ENCODE measurements around the gene CTBP2. TPM values are rescaled to one million over a fixed set of nuclear protein-coding genes. Genes with fewer than 3 reads are reported as not detected.

The CTBP2 gene
- total and polyA plus RNA-seq, 2 donors from 2014 or later, result 33.1 to 111 TPM

DNA sequence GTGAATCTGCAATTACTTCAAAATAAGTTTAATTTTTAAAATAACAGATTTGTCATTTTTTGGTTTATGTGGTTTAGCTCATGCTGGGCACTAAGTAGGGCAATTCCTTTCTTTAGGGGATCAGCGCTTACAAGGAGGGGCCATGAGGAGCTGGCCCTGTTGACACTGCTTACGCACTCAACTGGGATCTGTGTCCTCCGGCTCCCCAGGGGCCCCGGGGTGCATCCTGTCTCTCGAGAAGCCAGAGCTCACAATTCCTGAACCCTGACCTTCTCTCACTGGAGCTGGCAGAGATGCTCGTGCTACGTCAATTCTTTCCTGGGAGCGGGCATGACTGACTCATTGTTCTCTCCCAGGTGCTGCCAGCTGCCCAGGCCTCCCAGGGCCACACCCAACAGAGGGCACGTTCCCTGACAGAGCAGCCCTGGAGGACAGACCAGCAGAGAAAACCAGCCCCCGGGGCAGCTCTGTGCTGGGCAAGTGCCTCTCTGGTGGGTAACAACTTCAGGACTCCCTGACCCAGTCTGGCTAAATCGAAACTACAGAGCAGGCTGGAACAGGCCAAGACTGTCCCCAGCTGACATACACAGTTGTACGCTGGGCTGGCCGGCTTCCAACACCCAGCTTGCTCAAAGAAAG is 36.8 kb downstream of the CTBP2 start:
- FAIRE-seq (no peak), DNase-seq (peak in 2 of 5 donors; percentile 81 to 96)
- Histone ChIP-seq H3K9me3 (ENCODE audit: control insufficient read depth in 2 of 3, insufficient read depth in 1 of 3, low read length in 3 of 3) (no peaks in the 10 kb centered on the region), H3K9ac (ENCODE audit: low read length in 3 of 3) (peak overlapping the region in 2 of 3 donors; percentile 8 to 81), H3K4me1 (ENCODE audit: control insufficient read depth in 2 of 3, insufficient read depth in 2 of 3, low read depth in 1 of 3, low read length in 3 of 3) (peaks cover 0 to 51% (median 48%) of the 10 kb centered on the region in 3 donors), H3K4me3 (ENCODE audit: low read length in 3 of 3) (no peak overlapping the region), H3K36me3 (ENCODE audit: control insufficient read depth in 2 of 3, insufficient read depth in 3 of 3, low read length in 3 of 3) (peaks cover 0 to 4% (median 0%) of the 10 kb centered on the region in 3 donors), H3K27ac (ENCODE audit: low read depth in 2 of 2, low read length in 2 of 2) (peak overlapping the region; percentile 92 to 98), H3K27me3 (ENCODE audit: control insufficient read depth, insufficient read depth, low read length) (no peaks in the 10 kb centered on the region)
- TF ChIP-seq, protein P1, sequence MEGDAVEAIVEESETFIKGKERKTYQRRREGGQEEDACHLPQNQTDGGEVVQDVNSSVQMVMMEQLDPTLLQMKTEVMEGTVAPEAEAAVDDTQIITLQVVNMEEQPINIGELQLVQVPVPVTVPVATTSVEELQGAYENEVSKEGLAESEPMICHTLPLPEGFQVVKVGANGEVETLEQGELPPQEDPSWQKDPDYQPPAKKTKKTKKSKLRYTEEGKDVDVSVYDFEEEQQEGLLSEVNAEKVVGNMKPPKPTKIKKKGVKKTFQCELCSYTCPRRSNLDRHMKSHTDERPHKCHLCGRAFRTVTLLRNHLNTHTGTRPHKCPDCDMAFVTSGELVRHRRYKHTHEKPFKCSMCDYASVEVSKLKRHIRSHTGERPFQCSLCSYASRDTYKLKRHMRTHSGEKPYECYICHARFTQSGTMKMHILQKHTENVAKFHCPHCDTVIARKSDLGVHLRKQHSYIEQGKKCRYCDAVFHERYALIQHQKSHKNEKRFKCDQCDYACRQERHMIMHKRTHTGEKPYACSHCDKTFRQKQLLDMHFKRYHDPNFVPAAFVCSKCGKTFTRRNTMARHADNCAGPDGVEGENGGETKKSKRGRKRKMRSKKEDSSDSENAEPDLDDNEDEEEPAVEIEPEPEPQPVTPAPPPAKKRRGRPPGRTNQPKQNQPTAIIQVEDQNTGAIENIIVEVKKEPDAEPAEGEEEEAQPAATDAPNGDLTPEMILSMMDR (IDR thresholded peaks at IDR 0.05; ENCODE audit: borderline replicate concordance, extremely low read depth, insufficient read depth), result no peak
- intact Hi-C loops (cut with DNase I), result no loop called here

DNA sequence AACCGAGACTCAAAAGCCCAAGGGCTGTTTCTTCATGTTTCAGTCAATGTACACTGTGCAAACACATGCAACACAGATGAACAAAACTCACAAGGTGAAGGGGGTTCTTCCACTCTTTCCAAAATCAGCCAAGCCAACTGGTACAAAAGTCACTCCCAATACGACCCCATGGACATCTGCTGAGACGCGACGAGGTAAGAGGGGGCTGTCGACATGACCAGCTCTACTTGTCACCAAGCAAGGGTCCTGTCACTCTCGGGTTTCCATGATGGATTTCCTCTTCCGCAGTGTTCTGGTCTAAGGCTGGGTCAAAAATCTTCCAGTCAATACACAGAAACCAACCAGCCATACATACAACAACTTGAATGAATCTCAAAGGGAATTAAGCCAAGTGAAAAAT is 37.8 kb downstream of the CTBP2 start:
- Histone ChIP-seq H3K4me3 (ENCODE audit: low read length in 3 of 3) (no peak overlapping the region), H3K9ac (ENCODE audit: low read length in 3 of 3) (no peak overlapping the region), H3K27me3 (ENCODE audit: control insufficient read depth, insufficient read depth, low read length) (no peaks in the 10 kb centered on the region), H3K36me3 (ENCODE audit: control insufficient read depth in 2 of 3, insufficient read depth in 3 of 3, low read length in 3 of 3) (peaks cover 0 to 4% (median 0%) of the 10 kb centered on the region in 3 donors), H3K27ac (ENCODE audit: low read depth in 2 of 2, low read length in 2 of 2) (peak overlapping the region in 1 of 2 donors; percentile 98), H3K4me1 (ENCODE audit: control insufficient read depth in 2 of 3, insufficient read depth in 2 of 3, low read depth in 1 of 3, low read length in 3 of 3) (peaks cover 1 to 49% (median 47%) of the 10 kb centered on the region in 3 donors), H3K9me3 (ENCODE audit: control insufficient read depth in 2 of 3, insufficient read depth in 1 of 3, low read length in 3 of 3) (no peaks in the 10 kb centered on the region)
- no peak for FAIRE-seq
- intact Hi-C loops (cut with DNase I), result no loop called here
- TF ChIP-seq, protein P1 (IDR thresholded peaks at IDR 0.05; ENCODE audit: borderline replicate concordance, extremely low read depth, insufficient read depth), result no peak
- DNase-seq, result no peak

DNA sequence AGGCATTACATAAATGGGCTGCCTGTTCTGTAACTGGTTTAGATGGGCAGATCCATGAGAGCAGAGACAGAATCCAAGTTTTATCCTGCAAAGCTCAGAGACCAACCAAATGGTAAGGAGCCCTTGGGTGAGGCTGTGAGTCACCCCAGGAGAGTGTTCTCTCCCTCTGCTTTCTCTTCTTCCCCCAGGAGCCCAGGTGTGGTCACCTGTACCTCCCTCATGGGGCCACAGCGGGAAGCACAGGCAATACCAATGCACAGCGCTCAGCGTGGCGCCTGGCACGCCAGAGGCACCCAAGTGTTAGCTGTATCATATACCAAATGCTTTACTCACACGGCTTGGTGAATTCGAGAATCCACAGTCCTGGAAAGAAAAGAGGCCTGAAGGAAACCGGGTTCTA is 39.4 kb downstream of the CTBP2 start:
- Histone ChIP-seq H3K27me3 (ENCODE audit: control insufficient read depth, insufficient read depth, low read length) (no peaks in the 10 kb centered on the region), H3K36me3 (ENCODE audit: control insufficient read depth in 2 of 3, insufficient read depth in 3 of 3, low read length in 3 of 3) (peaks cover 0 to 4% (median 0%) of the 10 kb centered on the region in 3 donors), H3K4me3 (ENCODE audit: low read length in 3 of 3) (no peak overlapping the region), H3K9ac (ENCODE audit: low read length in 3 of 3) (peak overlapping the region in 1 of 3 donors; percentile 14), H3K4me1 (ENCODE audit: control insufficient read depth in 2 of 3, insufficient read depth in 2 of 3, low read depth in 1 of 3, low read length in 3 of 3) (peaks cover 4 to 58% (median 57%) of the 10 kb centered on the region in 3 donors), H3K9me3 (ENCODE audit: control insufficient read depth in 2 of 3, insufficient read depth in 1 of 3, low read length in 3 of 3) (no peaks in the 10 kb centered on the region), H3K27ac (ENCODE audit: low read depth in 2 of 2, low read length in 2 of 2) (peak overlapping the region; percentile 51 to 65)
- no peak for DNase-seq
- TF ChIP-seq, protein P1 (IDR thresholded peaks at IDR 0.05; ENCODE audit: borderline replicate concordance, extremely low read depth, insufficient read depth), result no peak
- FAIRE-seq, result no peak
- intact Hi-C loops (cut with DNase I), result no loop called here

All from kidney (tissue), 14 donors.